Fibroblast of lung (primary cell): Measurements from ENCODE around the gene PKNOX2. TPM values are rescaled to one million over a fixed set of nuclear protein-coding genes. Genes with fewer than 3 reads are reported as not detected.

ENCODE experiments used
- DNase-seq, 2 donors: peaks; one replicate each; pipeline versions ENCODE4 v3.0.0 to v3.0.0-alpha.2; 2010; ENCODE audit warnings: low read depth in 2 of 2
- H2AFZ ChIP-seq: 2 replicates; pipeline ENCODE4 v1.5.1; 2012; ENCODE audit warnings: low read length, control low read depth, inconsistent platforms
- H3K27ac ChIP-seq: 2 replicates; pipeline ENCODE4 v1.5.1; 2011; ENCODE audit warnings: low read length, control low read depth; ENCODE audit not compliant: insufficient read depth
- H3K27me3 ChIP-seq: 2 replicates; pipeline ENCODE4 v1.5.1; 2011; ENCODE audit warnings: mild to moderate bottlenecking, low read length; ENCODE audit not compliant: control insufficient read depth, insufficient read depth
- H3K36me3 ChIP-seq: 2 replicates; pipeline ENCODE4 v1.5.1; 2011; ENCODE audit warnings: low read length; ENCODE audit not compliant: control insufficient read depth, insufficient read depth
- H3K4me1 ChIP-seq: 2 replicates; pipeline ENCODE4 v1.5.1; 2011; ENCODE audit warnings: low read length; ENCODE audit not compliant: control insufficient read depth, insufficient read depth; ENCODE audit errors: extremely low read depth
- H3K4me2 ChIP-seq: 2 replicates; pipeline ENCODE4 v1.5.1; 2011; ENCODE audit warnings: low read length, control low read depth; ENCODE audit not compliant: insufficient read depth; ENCODE audit errors: extremely low read depth
- H3K4me3 ChIP-seq, 4 experiments: fragments of 200-600 bp in 1 of 4; sonication (generic) in 1 of 4; replicated peaks in 1 of 4; 2 replicates each; pipeline ENCODE4 v1.5.1; 2011 to 2016; ENCODE audit warnings: low read length in 4 of 4, low read depth in 3 of 4, mild to moderate bottlenecking in 3 of 4, control low read depth in 2 of 4, inconsistent platforms in 1 of 4, mixed read lengths in 1 of 4; ENCODE audit not compliant: insufficient read depth in 1 of 4; ENCODE audit errors: control extremely low read depth in 1 of 4
- H3K79me2 ChIP-seq: 2 replicates; pipeline ENCODE4 v1.5.1; 2012; ENCODE audit warnings: mild to moderate bottlenecking, low read length, inconsistent platforms; ENCODE audit not compliant: control insufficient read depth, insufficient read depth
- H3K9ac ChIP-seq: 2 replicates; pipeline ENCODE4 v1.5.1; 2011; ENCODE audit warnings: mild to moderate bottlenecking, low read length, control low read depth; ENCODE audit not compliant: insufficient read depth
- H3K9me3 ChIP-seq: 2 replicates; pipeline ENCODE4 v1.5.1; 2012; ENCODE audit warnings: low read depth, low read length; ENCODE audit not compliant: control insufficient read depth, insufficient read depth
- H4K20me1 ChIP-seq: 2 replicates; pipeline ENCODE4 v1.5.1; 2011; ENCODE audit warnings: low read length; ENCODE audit not compliant: control insufficient read depth, insufficient read depth; ENCODE audit errors: extremely low read depth
- CTCF ChIP-seq, 2 donors: IDR thresholded peaks in 1 of 2; conservative IDR thresholded peaks in 1 of 2; 1 replicate in 1 of 2; 2 replicates in 1 of 2; pipeline ENCODE4 v1.5.1; 2011 to 2012; ENCODE audit warnings: low read length in 2 of 2, control low read depth in 1 of 2, inconsistent platforms in 1 of 2, low read depth in 1 of 2, mild to moderate bottlenecking in 1 of 2
- EZH2 ChIP-seq: IDR thresholded peaks from 2 replicates; pipeline ENCODE4 v1.5.1; 2012; ENCODE audit warnings: low read length, control low read depth, mild to moderate bottlenecking; ENCODE audit errors: missing control alignments
- polyA plus RNA-seq, 2 donors: library from polyadenylated mRNA; depleted of rRNA in 1 of 2; stranded (reverse) in 1 of 2; unstranded in 1 of 2; fragments of >200 nt; gene quantifications; 2 replicates each; pipeline ENCODE4 v1.2.1, GENCODE V29; 2011 to 2012; ENCODE audit warnings: missing spikeins in 1 of 2
- total RNA-seq: library from RNA; depleted of rRNA; stranded (reverse); fragments of >200 nt; gene quantifications from 2 replicates; pipeline ENCODE4 v1.2.1, GENCODE V29; 2014

Gene PKNOX2
- total and polyA plus RNA-seq, 2 donors (not counting 1 experiment from before 2014, with no cell fraction given), result 0.33 to 2.2 TPM

- TF ChIP-seq EZH2, result no peak
- no peak for TF ChIP-seq CTCF (conservative IDR thresholded peaks at IDR 0.05 in 1 of 2, IDR thresholded peaks at IDR 0.05 in 1 of 2; ENCODE audit: low read depth in 1 of 2, low read length in 2 of 2)
- Histone ChIP-seq H3K9ac (no peak overlapping the region), H3K4me3 (no peak overlapping the region), H3K36me3 (no peaks in the 10 kb centered on the region), H3K79me2 (no peaks in the 10 kb centered on the region), H4K20me1 (no peaks in the 10 kb centered on the region), H3K27me3 (peaks cover 3% of the 10 kb centered on the region), H3K9me3 (no peaks in the 10 kb centered on the region), H3K4me1 (peaks cover 2% of the 10 kb centered on the region), H3K27ac (no peak overlapping the region), H3K4me2 (no peak overlapping the region), H2AFZ (no peak overlapping the region)
- DNase-seq, result no peak
Measured at GRCh38 chr11:125382314-125382791, 217.8 kb downstream of the PKNOX2 start.

- Histone ChIP-seq H3K79me2 (no peaks in the 10 kb centered on the region), H3K4me2 (no peak overlapping the region), H3K27ac (no peak overlapping the region), H2AFZ (no peak overlapping the region), H3K4me3 (no peak overlapping the region), H3K36me3 (no peaks in the 10 kb centered on the region), H3K27me3 (peaks cover 3% of the 10 kb centered on the region), H3K9me3 (no peaks in the 10 kb centered on the region), H3K4me1 (peaks cover 2% of the 10 kb centered on the region), H3K9ac (no peak overlapping the region), H4K20me1 (no peaks in the 10 kb centered on the region)
- TF ChIP-seq CTCF (conservative IDR thresholded peaks at IDR 0.05 in 1 of 2, IDR thresholded peaks at IDR 0.05 in 1 of 2; ENCODE audit: low read depth in 1 of 2, low read length in 2 of 2), result no peak
- no peak for TF ChIP-seq EZH2
- DNase-seq, result no peak
Measured at GRCh38 chr11:125382822-125383221, 218.3 kb downstream of the PKNOX2 start.

DNA sequence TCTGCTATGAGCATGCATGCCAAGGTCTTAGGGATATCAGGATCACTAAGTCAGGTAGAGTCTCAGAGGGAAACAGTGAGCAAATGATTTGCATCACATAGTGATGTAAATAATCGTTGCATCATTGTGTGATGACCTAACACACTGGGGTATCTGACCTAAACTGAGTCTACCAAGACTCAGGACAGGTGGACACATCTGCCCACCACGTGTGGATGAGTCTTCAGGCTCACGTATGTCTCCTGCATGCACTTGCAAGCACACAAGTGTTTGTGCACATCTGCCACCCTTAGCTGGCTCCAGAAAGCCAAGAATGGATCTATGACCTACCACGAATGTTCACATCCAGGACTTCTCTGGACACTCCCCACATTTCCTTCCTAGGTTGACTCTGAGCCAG is 220.3 kb downstream of the PKNOX2 start:
- no peak overlapping the region for H3K4me3 ChIP-seq
- no peak overlapping the region for H2AFZ ChIP-seq
- H3K4me2 ChIP-seq, result no peak overlapping the region
- peaks cover 3% of the 10 kb centered on the region for H3K27me3 ChIP-seq
- no peak overlapping the region for H3K9ac ChIP-seq
- H3K36me3 ChIP-seq, result no peaks in the 10 kb centered on the region
- H3K9me3 ChIP-seq, result no peaks in the 10 kb centered on the region
- DNase-seq, result no peak
- peaks cover 2% of the 10 kb centered on the region for H3K4me1 ChIP-seq
- H3K79me2 ChIP-seq, result no peaks in the 10 kb centered on the region
- H4K20me1 ChIP-seq, result no peaks in the 10 kb centered on the region
- no peak overlapping the region for H3K27ac ChIP-seq
- no peak for TF ChIP-seq CTCF (conservative IDR thresholded peaks at IDR 0.05 in 1 of 2, IDR thresholded peaks at IDR 0.05 in 1 of 2; ENCODE audit: low read depth in 1 of 2, low read length in 2 of 2)
- TF ChIP-seq EZH2, result no peak
